ENCODE results near the gene GBF1.

GRCh38 chr10:102281102-102281487 lies 35.8 kb downstream of the GBF1 start:
- TF ChIP-seq CTCF (IDR thresholded peaks at IDR 0.05): no peak
- no peak for TF ChIP-seq POLR2A (IDR thresholded peaks at IDR 0.05)

Data from body of pancreas (tissue), 4 donors.